GM21717 (cell line): Measurements from ENCODE around the gene MACROD2.

Experiments used
- ATAC-seq: cut with Tn5 transposase; IDR thresholded peaks from one replicate; pipeline ENCODE4 v1.9.1; 2021; ENCODE audit warnings: mild to moderate bottlenecking, moderate library complexity; ENCODE audit not compliant: unreplicated experiment

The MACROD2 gene

GRCh38 chr20:15890407-15890982, 1895.2 kb downstream of the MACROD2 start:
- ATAC-seq: no peak

- no peak for ATAC-seq
Measured at GRCh38 chr20:15895126-15895525, 1899.8 kb downstream of the MACROD2 start.

- peak; percentile 85 for ATAC-seq
Measured at GRCh38 chr20:15895560-15896084, 1900.3 kb downstream of the MACROD2 start.

- no peak for ATAC-seq
Measured at GRCh38 chr20:15899967-15900366, 1904.7 kb downstream of the MACROD2 start.

- ATAC-seq: no peak
Measured at GRCh38 chr20:15900443-15900842, 1905.1 kb downstream of the MACROD2 start.

- no peak for ATAC-seq
Measured at GRCh38 chr20:15902493-15902892, 1907.2 kb downstream of the MACROD2 start.

- no peak for ATAC-seq
Measured at GRCh38 chr20:15905661-15906060, 1910.3 kb downstream of the MACROD2 start.

- ATAC-seq: no peak
Measured at GRCh38 chr20:15909995-15910394, 1914.7 kb downstream of the MACROD2 start.

GRCh38 chr20:15911581-15911980, 1916.3 kb downstream of the MACROD2 start:
- no peak for ATAC-seq

- ATAC-seq: no peak
Measured at GRCh38 chr20:15913391-15914025, 1918.2 kb downstream of the MACROD2 start.

- ATAC-seq: no peak
Measured at GRCh38 chr20:15916623-15917022, 1921.3 kb downstream of the MACROD2 start.

GRCh38 chr20:15917283-15917682, 1922.0 kb downstream of the MACROD2 start:
- no peak for ATAC-seq

GRCh38 chr20:15918631-15919030, 1923.3 kb downstream of the MACROD2 start:
- ATAC-seq: no peak

GRCh38 chr20:15919118-15919517, 1923.8 kb downstream of the MACROD2 start:
- ATAC-seq: no peak

- no peak for ATAC-seq
Measured at GRCh38 chr20:15921930-15922329, 1926.6 kb downstream of the MACROD2 start.

GRCh38 chr20:15922556-15922955, 1927.2 kb downstream of the MACROD2 start:
- ATAC-seq: peak; percentile 54

GRCh38 chr20:15923030-15923776, 1927.9 kb downstream of the MACROD2 start:
- ATAC-seq: peak; percentile 85

- ATAC-seq: no peak
Measured at GRCh38 chr20:15924556-15924955, 1929.2 kb downstream of the MACROD2 start.

- no peak for ATAC-seq
Measured at GRCh38 chr20:15925376-15925775, 1930.1 kb downstream of the MACROD2 start.

GRCh38 chr20:15927893-15928650, 1932.8 kb downstream of the MACROD2 start:
- ATAC-seq: no peak

GRCh38 chr20:15928946-15929345, 1933.6 kb downstream of the MACROD2 start:
- no peak for ATAC-seq
